Smooth muscle cell (in vitro differentiated cells): Measurements from ENCODE around the gene KRTAP5-9. TPM values are rescaled to one million over a fixed set of nuclear protein-coding genes. Genes with fewer than 3 reads are reported as not detected.

ENCODE experiments used
- DNase-seq: peaks from one replicate; lab custom pipeline; 2025; ENCODE audit not compliant: unreplicated experiment; lab: John Stamatoyannopoulos, UW
- H2AFZ ChIP-seq: fragments of 200-600 bp; sonication (generic); 2 replicates; pipeline ENCODE4 v1.6.0; 2016; ENCODE audit warnings: antibody characterized with exemption, low read depth, mild to moderate bottlenecking
- H3F3A ChIP-seq: fragments of 200-600 bp; sonication (generic); 2 replicates; pipeline ENCODE4 v1.6.0; 2017; ENCODE audit warnings: antibody characterized with exemption, low read depth
- H3K27ac ChIP-seq: fragments of 200-600 bp; sonication (generic); 2 replicates; pipeline ENCODE4 v1.5.1; 2016; ENCODE audit warnings: low read depth, mild to moderate bottlenecking
- H3K27me3 ChIP-seq: fragments of 200-600 bp; sonication (generic); 2 replicates; pipeline ENCODE4 v1.6.1; 2016; ENCODE audit warnings: low read depth, mild to moderate bottlenecking
- H3K36me3 ChIP-seq: fragments of 200-600 bp; sonication (generic); 2 replicates; pipeline ENCODE4 v1.5.1; 2016; ENCODE audit warnings: low read depth
- H3K4me1 ChIP-seq: fragments of 200-600 bp; sonication (generic); 2 replicates; pipeline ENCODE4 v1.5.1; 2016; ENCODE audit warnings: low read depth
- H3K4me2 ChIP-seq: fragments of 200-600 bp; sonication (generic); 2 replicates; pipeline ENCODE4 v1.6.0; 2016; ENCODE audit warnings: mild to moderate bottlenecking
- H3K4me3 ChIP-seq: fragments of 200-600 bp; sonication (generic); 2 replicates; pipeline ENCODE4 v1.5.1; 2016; ENCODE audit warnings: mild to moderate bottlenecking
- H3K79me2 ChIP-seq: fragments of 200-600 bp; sonication (generic); 2 replicates; pipeline ENCODE4 v1.6.0; 2016; ENCODE audit warnings: low read depth, mild to moderate bottlenecking
- H3K9ac ChIP-seq: fragments of 200-600 bp; sonication (generic); 2 replicates; pipeline ENCODE4 v1.6.0; 2016; ENCODE audit warnings: low read depth
- H3K9me3 ChIP-seq: fragments of 200-600 bp; sonication (generic); replicated peaks from 2 replicates; pipeline ENCODE4 v1.5.1; 2016; ENCODE audit warnings: low read depth
- H4K20me1 ChIP-seq: fragments of 200-600 bp; sonication (generic); 2 replicates; pipeline ENCODE4 v1.6.0; 2016; ENCODE audit warnings: low read depth
- CTCF ChIP-seq: fragments of 200-600 bp; sonication (generic); IDR thresholded peaks from 2 replicates; pipeline ENCODE4 v1.5.1; 2017; ENCODE audit warnings: borderline replicate concordance, mild to moderate bottlenecking, antibody characterized with exemption; ENCODE audit not compliant: insufficient read depth, poor library complexity, severe bottlenecking
- WGBS: methylation state at CpG from one replicate; pipeline ENCODE4 v1.1.7; 2016; ENCODE audit warnings: low lambda C conversion rate; 5-methylcytosine and 5-hydroxymethylcytosine counted together
- polyA plus RNA-seq: library from polyadenylated mRNA; unstranded; fragments of >200 nt; fragmentation: Nextera tagmentation; extraction: Ambion mirVana; gene quantifications from 2 replicates; pipeline ENCODE4 v1.2.1, GENCODE V29; 2016
- total RNA-seq: library from RNA; depleted of rRNA; stranded (reverse); fragments of >200 nt; gene quantifications from 2 replicates; pipeline ENCODE4 v1.2.3, GENCODE V29; 2014

KRTAP5-9 gene
- total and polyA plus RNA-seq, 2 experiments from 2014 or later: not detected

GRCh38 chr11:71558996-71559395 lies 10.8 kb downstream of the KRTAP5-9 start:
- Histone ChIP-seq H3K36me3 (no peaks in the 10 kb centered on the region), H3K27ac (no peak overlapping the region), H3K9ac (no peak overlapping the region), H3K4me3 (no peak overlapping the region), H3K79me2 (no peaks in the 10 kb centered on the region), H3K9me3 (no peaks in the 10 kb centered on the region), H4K20me1 (no peaks in the 10 kb centered on the region), H3F3A (no peaks in the 10 kb centered on the region), H3K4me2 (no peak overlapping the region), H3K27me3 (peaks cover 4% of the 10 kb centered on the region), H3K4me1 (no peaks in the 10 kb centered on the region), H2AFZ (no peak overlapping the region)
- no peak for DNase-seq
- TF ChIP-seq CTCF: no peak
- 92% methylated on average over 1 of the region's 1 CpG for WGBS

GRCh38 chr11:71562120-71562519 lies 13.9 kb downstream of the KRTAP5-9 start:
- no peak overlapping the region for H3K9ac ChIP-seq
- H3K27ac ChIP-seq: no peak overlapping the region
- no peaks in the 10 kb centered on the region for H3F3A ChIP-seq
- H3K27me3 ChIP-seq: peaks cover 10% of the 10 kb centered on the region
- no peaks in the 10 kb centered on the region for H3K79me2 ChIP-seq
- no peaks in the 10 kb centered on the region for H3K4me1 ChIP-seq
- H3K4me3 ChIP-seq: no peak overlapping the region
- no peaks in the 10 kb centered on the region for H4K20me1 ChIP-seq
- H2AFZ ChIP-seq: no peak overlapping the region
- DNase-seq: no peak
- no peak for TF ChIP-seq CTCF
- H3K9me3 ChIP-seq: no peaks in the 10 kb centered on the region
- no peak overlapping the region for H3K4me2 ChIP-seq
- H3K36me3 ChIP-seq: no peaks in the 10 kb centered on the region

GRCh38 chr11:71563406-71563805 lies 15.2 kb downstream of the KRTAP5-9 start:
- H3K4me1 ChIP-seq: no peaks in the 10 kb centered on the region
- no peaks in the 10 kb centered on the region for H3K79me2 ChIP-seq
- no peaks in the 10 kb centered on the region for H3F3A ChIP-seq
- H3K27ac ChIP-seq: no peak overlapping the region
- DNase-seq: no peak
- no peak overlapping the region for H3K9ac ChIP-seq
- H3K36me3 ChIP-seq: no peaks in the 10 kb centered on the region
- peak; percentile 40 for TF ChIP-seq CTCF
- H3K4me3 ChIP-seq: no peak overlapping the region
- H2AFZ ChIP-seq: no peak overlapping the region
- H3K4me2 ChIP-seq: no peak overlapping the region
- 22% methylated on average over 8 of the region's 8 CpGs for WGBS
- no peaks in the 10 kb centered on the region for H4K20me1 ChIP-seq
- peaks cover 10% of the 10 kb centered on the region for H3K27me3 ChIP-seq
- no peaks in the 10 kb centered on the region for H3K9me3 ChIP-seq

GRCh38 chr11:71564430-71564829 lies 16.2 kb downstream of the KRTAP5-9 start:
- TF ChIP-seq CTCF: no peak
- no peak overlapping the region for H3K4me3 ChIP-seq
- H4K20me1 ChIP-seq: no peaks in the 10 kb centered on the region
- H3K79me2 ChIP-seq: no peaks in the 10 kb centered on the region
- peaks cover 10% of the 10 kb centered on the region for H3K27me3 ChIP-seq
- no peaks in the 10 kb centered on the region for H3K9me3 ChIP-seq
- no peaks in the 10 kb centered on the region for H3K36me3 ChIP-seq
- no peak overlapping the region for H3K27ac ChIP-seq
- H3K4me2 ChIP-seq: no peak overlapping the region
- WGBS: 91% methylated on average over 4 of the region's 4 CpGs
- DNase-seq: no peak
- H3K9ac ChIP-seq: no peak overlapping the region
- H3K4me1 ChIP-seq: no peaks in the 10 kb centered on the region
- H2AFZ ChIP-seq: no peak overlapping the region
- H3F3A ChIP-seq: no peaks in the 10 kb centered on the region
